Muscle layer of duodenum (tissue), 2 donors: ENCODE measurements around the gene RALGPS1.

Source experiments
- H3K27ac ChIP-seq: one replicate; pipeline ENCODE4 v1.7.0; 2013; ENCODE audit warnings: mild to moderate bottlenecking, low read length
- H3K27me3 ChIP-seq: one replicate; pipeline ENCODE4 v1.7.0; 2013; ENCODE audit warnings: low read depth, mild to moderate bottlenecking, control low read depth, low read length
- H3K36me3 ChIP-seq, 2 donors: one replicate each; pipeline ENCODE4 v1.7.0; 2013; ENCODE audit warnings: low read length in 2 of 2, control low read depth in 1 of 2, mild to moderate bottlenecking in 1 of 2; ENCODE audit not compliant: insufficient read depth in 2 of 2, control insufficient read depth in 1 of 2
- H3K4me1 ChIP-seq, 2 donors: one replicate each; pipeline ENCODE4 v1.7.0; 2013; ENCODE audit warnings: low read length in 2 of 2, mild to moderate bottlenecking in 2 of 2, control low read depth in 1 of 2, moderate library complexity in 1 of 2; ENCODE audit not compliant: insufficient read depth in 2 of 2, control insufficient read depth in 1 of 2
- H3K4me3 ChIP-seq, 2 donors: one replicate each; pipeline ENCODE4 v1.7.0; 2013; ENCODE audit warnings: low read length in 2 of 2, low read depth in 1 of 2, mild to moderate bottlenecking in 1 of 2
- H3K9me3 ChIP-seq, 2 donors: one replicate each; pipeline ENCODE4 v1.7.0; 2013; ENCODE audit warnings: low read length in 2 of 2, control low read depth in 1 of 2, mild to moderate bottlenecking in 1 of 2; ENCODE audit not compliant: control insufficient read depth in 1 of 2
- donor health status: healthy.

The RALGPS1 gene

DNA sequence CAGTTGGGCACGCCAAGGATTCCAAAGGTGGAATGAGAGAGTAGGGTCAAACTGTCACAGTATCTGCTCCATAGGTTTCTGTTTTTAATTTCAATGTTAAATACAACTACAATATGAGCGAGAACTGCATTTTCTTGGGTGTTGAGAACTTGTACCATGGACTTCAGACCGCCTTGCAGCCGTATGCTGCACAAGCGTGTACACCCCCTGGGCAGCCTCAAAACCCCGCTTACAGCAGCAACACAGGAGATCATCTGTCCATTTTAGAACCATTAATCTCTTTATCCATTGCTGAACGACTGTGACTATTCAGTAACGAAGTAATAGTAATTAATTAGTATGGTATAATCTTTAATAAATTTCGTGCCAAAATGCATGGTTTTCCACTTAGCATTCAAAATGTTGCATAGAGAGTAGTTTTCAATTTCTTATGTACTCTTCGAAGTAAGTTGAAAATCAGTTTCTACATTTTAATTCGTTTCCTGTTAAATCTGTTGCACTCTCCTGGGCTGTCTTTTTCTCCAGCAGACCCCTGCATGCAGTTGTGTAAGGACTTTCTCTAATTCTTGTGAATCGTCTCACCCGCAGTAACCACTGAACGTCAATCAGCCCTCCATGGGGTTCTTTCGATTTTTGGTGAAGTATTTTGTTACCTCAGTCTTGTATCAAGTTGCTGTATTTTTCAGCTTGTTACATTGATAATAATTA, 308.0 kb downstream of the RALGPS1 start:
- H3K27me3 ChIP-seq, result no peaks in the 10 kb centered on the region
- H3K4me3 ChIP-seq, result no peak overlapping the region
- H3K36me3 ChIP-seq, result peaks cover 0 to 9% of the 10 kb centered on the region in 2 donors
- peaks cover 0 to 9% of the 10 kb centered on the region in 2 donors for H3K4me1 ChIP-seq
- H3K27ac ChIP-seq, result no peak overlapping the region
- no peaks in the 10 kb centered on the region for H3K9me3 ChIP-seq

GRCh38 chr9:127223266-127223665, 308.7 kb downstream of the RALGPS1 start:
- Histone ChIP-seq H3K4me3 (no peak overlapping the region), H3K9me3 (no peaks in the 10 kb centered on the region), H3K27ac (no peak overlapping the region), H3K27me3 (no peaks in the 10 kb centered on the region), H3K36me3 (peaks cover 0 to 9% of the 10 kb centered on the region in 2 donors), H3K4me1 (peaks cover 0 to 9% of the 10 kb centered on the region in 2 donors)

DNA sequence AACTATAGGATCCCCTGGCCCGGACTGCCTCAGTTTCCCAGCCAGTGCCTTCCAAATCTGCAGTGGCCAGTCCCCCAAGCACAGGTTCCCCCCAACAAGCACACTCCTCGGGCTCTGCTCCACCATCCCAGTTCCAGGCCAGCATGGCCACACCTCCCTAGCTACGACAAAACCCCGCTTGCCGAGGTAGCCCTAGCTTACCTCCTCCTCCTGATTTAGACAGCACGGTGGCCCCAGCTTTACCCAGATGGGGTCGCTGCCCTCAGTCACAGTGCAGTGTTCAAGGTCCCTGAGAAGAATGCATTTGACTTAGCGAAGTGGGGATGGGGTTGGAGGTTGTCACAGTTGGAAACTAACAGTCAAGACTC, 309.2 kb downstream of the RALGPS1 start:
- H3K4me1 ChIP-seq, result peaks cover 0 to 9% of the 10 kb centered on the region in 2 donors
- no peaks in the 10 kb centered on the region for H3K9me3 ChIP-seq
- no peaks in the 10 kb centered on the region for H3K27me3 ChIP-seq
- no peak overlapping the region for H3K27ac ChIP-seq
- H3K36me3 ChIP-seq, result peaks cover 0 to 4% of the 10 kb centered on the region in 2 donors
- H3K4me3 ChIP-seq, result peak overlapping the region in 1 of 2 donors; percentile 57

- Histone ChIP-seq H3K27ac (no peak overlapping the region), H3K4me1 (peaks cover 0 to 9% of the 10 kb centered on the region in 2 donors), H3K27me3 (no peaks in the 10 kb centered on the region), H3K4me3 (peak overlapping the region; percentile 48 to 57), H3K9me3 (no peaks in the 10 kb centered on the region), H3K36me3 (no peaks in the 10 kb centered on the region)
Measured at GRCh38 chr9:127224178-127224882, 309.7 kb downstream of the RALGPS1 start.

GRCh38 chr9:127224883-127225739, 310.5 kb downstream of the RALGPS1 start:
- Histone ChIP-seq H3K4me3 (peak overlapping the region; percentile 50 to 88), H3K4me1 (peaks cover 0 to 9% of the 10 kb centered on the region in 2 donors), H3K27me3 (no peaks in the 10 kb centered on the region), H3K36me3 (no peaks in the 10 kb centered on the region), H3K27ac (no peak overlapping the region), H3K9me3 (no peaks in the 10 kb centered on the region)

DNA sequence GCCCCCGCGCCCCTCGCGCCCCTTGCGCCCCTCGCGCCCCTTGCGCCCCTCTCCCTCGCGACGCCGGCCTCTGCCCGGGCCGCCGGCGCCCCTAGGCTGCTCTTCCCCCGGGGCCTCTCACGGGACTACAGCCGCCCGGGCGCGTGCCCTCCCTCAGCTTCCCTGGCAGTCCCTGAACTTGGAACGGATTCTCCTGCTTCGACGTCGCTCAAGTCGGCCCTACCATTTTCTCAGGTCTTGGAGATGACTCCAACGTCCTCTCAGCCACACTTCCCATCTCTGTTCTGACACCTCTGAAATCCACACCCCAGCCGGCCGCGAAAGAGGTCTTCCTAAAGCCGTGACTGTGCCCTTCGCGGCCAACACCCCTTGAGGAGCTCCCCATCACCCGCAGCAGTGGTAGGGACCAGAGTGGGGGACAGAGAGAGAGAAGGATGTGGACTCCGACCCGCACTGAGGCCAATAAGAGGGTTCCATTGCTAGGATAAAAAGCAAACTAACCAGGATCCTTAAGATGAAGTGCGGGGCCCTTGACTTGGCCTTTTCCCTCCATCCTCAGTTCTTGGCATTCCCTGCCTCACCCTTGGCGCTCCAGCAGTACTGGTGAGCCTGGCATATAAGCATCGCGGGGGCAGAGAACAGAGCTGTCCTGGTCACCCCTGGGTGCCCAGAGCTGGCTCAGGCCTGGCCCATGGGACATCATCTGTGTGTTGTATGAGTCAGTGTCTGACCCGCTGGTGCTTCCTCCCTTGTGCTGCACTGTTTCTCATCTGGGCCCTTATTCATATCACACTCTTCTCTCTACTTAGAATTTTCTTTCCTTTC, 311.4 kb downstream of the RALGPS1 start:
- no peaks in the 10 kb centered on the region for H3K36me3 ChIP-seq
- no peaks in the 10 kb centered on the region for H3K9me3 ChIP-seq
- H3K4me1 ChIP-seq, result peaks cover 0 to 9% of the 10 kb centered on the region in 2 donors
- no peaks in the 10 kb centered on the region for H3K27me3 ChIP-seq
- no peak overlapping the region for H3K27ac ChIP-seq
- H3K4me3 ChIP-seq, result peak overlapping the region; percentile 16 to 88

DNA sequence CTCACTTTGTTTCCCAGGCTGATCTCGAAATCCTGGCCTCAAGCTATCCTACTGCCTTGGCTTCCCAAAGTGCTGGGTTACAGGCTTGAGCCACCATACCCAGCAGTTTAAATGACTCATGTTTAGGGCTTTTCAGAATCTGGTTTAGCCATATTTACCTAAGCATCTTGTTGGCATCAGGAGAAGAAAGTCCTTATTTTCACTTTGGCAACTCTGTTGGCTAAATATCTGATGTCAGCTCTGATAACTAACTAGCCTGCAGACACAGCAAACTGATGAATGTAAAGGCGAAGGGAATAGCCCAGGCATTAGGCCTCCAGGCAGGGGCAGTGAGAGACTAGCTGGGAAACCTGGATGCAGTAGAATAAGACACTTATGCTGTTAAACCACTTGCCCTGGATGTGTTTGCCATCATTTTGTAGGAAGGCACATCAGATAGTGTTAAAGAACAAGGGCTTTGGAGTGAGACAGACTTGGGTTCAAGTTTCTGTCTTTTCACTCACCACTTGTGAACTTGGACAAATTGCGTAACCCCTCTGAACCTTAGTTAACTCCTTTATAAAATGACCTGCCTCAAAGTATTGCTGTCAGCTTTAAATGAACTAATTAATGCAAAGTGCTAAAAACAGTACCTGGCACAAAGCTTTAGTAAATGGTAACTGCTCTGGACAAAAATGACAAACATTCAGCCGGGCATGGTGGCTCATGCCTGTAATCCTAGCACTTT, 315.3 kb downstream of the RALGPS1 start:
- H3K9me3 ChIP-seq, result no peaks in the 10 kb centered on the region
- no peaks in the 10 kb centered on the region for H3K27me3 ChIP-seq
- no peak overlapping the region for H3K4me3 ChIP-seq
- peaks cover 0 to 20% of the 10 kb centered on the region in 2 donors for H3K4me1 ChIP-seq
- no peaks in the 10 kb centered on the region for H3K36me3 ChIP-seq
- H3K27ac ChIP-seq, result no peak overlapping the region

- Histone ChIP-seq H3K27me3 (no peaks in the 10 kb centered on the region), H3K27ac (no peak overlapping the region), H3K9me3 (no peaks in the 10 kb centered on the region), H3K4me1 (peaks cover 0 to 10% of the 10 kb centered on the region in 2 donors), H3K36me3 (peaks cover 0 to 1% of the 10 kb centered on the region in 2 donors), H3K4me3 (no peak overlapping the region)
Measured at GRCh38 chr9:127231666-127232065, 317.1 kb downstream of the RALGPS1 start.

DNA sequence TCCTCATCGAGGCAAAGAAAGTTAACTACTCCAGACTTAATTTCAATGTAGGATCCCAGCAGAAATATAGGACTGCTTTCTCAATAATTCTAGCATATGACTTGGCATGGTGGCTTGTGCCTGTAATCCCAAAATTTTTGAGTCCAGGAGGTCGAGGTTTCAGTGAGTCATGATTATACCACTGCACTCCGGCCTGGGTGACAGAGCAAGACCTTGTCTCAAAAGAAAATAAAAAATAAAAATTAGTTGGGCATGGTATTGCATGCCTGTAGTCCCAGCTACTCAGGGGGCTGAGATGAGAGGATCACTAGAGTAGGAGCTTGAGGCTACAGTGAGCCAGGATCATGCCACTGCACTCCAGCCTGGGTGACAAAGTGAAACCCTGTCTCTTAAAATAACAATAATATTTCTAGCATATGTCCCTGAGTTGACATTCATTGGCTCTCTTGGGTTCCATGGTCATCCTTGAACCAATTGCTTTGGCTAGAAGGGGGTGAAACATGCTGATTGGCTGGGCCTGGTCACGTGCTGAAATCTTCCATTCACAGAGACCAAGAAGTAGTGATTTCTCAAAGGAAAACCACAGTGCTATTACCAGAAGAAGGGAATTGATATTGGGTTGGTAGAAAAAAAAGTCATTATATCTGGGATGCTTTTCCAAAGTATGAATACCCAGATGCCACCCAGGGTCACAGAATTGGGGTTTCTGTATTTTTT, 318.4 kb downstream of the RALGPS1 start:
- Histone ChIP-seq H3K27ac (no peak overlapping the region), H3K4me1 (peaks cover 0 to 10% of the 10 kb centered on the region in 2 donors), H3K27me3 (no peaks in the 10 kb centered on the region), H3K4me3 (no peak overlapping the region), H3K36me3 (peaks cover 0 to 4% of the 10 kb centered on the region in 2 donors), H3K9me3 (no peaks in the 10 kb centered on the region)

DNA sequence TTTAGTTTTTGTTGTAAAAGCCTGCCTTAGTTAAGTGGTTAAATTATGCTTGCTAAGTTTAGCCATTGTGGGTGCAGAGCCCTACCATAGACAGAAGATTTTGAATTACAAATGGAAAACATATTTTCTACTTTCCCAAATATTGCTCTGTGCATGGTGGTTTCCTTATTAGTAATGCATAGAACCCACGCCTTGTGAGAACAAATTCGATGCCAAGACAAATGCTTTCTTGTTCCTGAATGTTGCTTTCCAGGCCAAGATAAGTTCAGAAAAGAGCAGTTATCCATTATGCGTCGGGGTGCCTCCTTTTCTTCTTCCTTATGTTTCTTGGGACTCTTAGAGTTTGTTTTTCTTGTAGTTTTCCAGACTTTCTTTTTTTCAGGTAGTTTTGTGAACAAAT, 319.0 kb downstream of the RALGPS1 start:
- Histone ChIP-seq H3K9me3 (no peaks in the 10 kb centered on the region), H3K4me3 (no peak overlapping the region), H3K4me1 (peaks cover 0 to 10% of the 10 kb centered on the region in 2 donors), H3K27ac (no peak overlapping the region), H3K27me3 (no peaks in the 10 kb centered on the region), H3K36me3 (peaks cover 0 to 4% of the 10 kb centered on the region in 2 donors)
